ENCODE measurements around the gene SLC22A31.

DNA sequence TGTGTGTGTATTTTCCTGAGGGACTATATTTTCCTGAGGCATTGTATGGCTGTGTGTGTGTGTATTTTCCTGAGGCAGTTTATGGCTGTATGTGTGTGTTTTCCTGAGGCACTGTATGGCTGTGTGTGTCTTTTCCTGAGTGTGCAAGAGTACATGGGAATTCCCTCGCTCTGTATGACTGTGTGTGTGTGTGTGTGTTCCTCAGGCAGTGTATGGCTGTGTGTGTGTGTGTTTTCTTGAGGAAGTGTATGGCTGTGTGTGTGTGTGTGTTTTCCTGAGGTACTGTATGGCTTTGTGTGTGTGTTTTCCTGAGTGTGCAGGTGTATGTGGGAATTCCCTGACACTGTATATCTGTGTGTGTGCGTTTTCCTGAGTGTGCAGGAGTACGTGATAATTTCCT lies 21.3 kb upstream of the SLC22A31 start:
- TF ChIP-seq, protein P1, sequence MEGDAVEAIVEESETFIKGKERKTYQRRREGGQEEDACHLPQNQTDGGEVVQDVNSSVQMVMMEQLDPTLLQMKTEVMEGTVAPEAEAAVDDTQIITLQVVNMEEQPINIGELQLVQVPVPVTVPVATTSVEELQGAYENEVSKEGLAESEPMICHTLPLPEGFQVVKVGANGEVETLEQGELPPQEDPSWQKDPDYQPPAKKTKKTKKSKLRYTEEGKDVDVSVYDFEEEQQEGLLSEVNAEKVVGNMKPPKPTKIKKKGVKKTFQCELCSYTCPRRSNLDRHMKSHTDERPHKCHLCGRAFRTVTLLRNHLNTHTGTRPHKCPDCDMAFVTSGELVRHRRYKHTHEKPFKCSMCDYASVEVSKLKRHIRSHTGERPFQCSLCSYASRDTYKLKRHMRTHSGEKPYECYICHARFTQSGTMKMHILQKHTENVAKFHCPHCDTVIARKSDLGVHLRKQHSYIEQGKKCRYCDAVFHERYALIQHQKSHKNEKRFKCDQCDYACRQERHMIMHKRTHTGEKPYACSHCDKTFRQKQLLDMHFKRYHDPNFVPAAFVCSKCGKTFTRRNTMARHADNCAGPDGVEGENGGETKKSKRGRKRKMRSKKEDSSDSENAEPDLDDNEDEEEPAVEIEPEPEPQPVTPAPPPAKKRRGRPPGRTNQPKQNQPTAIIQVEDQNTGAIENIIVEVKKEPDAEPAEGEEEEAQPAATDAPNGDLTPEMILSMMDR (IDR thresholded peaks at IDR 0.05; ENCODE audit: insufficient read depth, low read length, poor library complexity, severe bottlenecking): no peak
- no peak for TF ChIP-seq EZH2phosphoT487 (conservative IDR thresholded peaks at IDR 0.05; ENCODE audit: low read length)
